Measurements from ENCODE around the gene HLA-DRB1. TPM values are rescaled to one million over a fixed set of nuclear protein-coding genes. Genes with fewer than 3 reads are reported as not detected.

HLA-DRB1 gene
- total RNA-seq, 1 experiment from 2014 or later, result 1.4 TPM

- Mint-ChIP-seq H3K4me1 (no peaks in the 10 kb centered on the region), H3K27me3 (ENCODE audit: low read depth) (peaks cover 20% of the 10 kb centered on the region), H3K36me3 (no peaks in the 10 kb centered on the region), H3K27ac (no peak overlapping the region), H3K4me3 (no peak overlapping the region), H3K9me3 (no peaks in the 10 kb centered on the region)
- POLR2A ChIA-PET, result interaction anchor here (0.5 kb wide), 1 partner anchor 696 kb away, joined by 3 read pairs; no protein-coding TSS in a partner anchor
- ATAC-seq (no peak), DNase-seq (ENCODE audit: low spot score) (no peak)
- CTCF ChIA-PET, result no interaction called here
- TF ChIP-seq TCF7 (CRISPR knock-in tag; IDR thresholded peaks at IDR 0.05; ENCODE audit: low read depth) (no peak), FOXP1 (CRISPR knock-in tag; IDR thresholded peaks at IDR 0.05; ENCODE audit: borderline replicate concordance) (no peak), ZBTB21 (CRISPR knock-in tag; IDR thresholded peaks at IDR 0.05; ENCODE audit: borderline replicate concordance) (no peak), MAX (CRISPR knock-in tag; IDR thresholded peaks at IDR 0.05) (no peak), ETV6 (CRISPR knock-in tag; IDR thresholded peaks at IDR 0.05) (no peak), ARID4B (CRISPR knock-in tag; IDR thresholded peaks at IDR 0.05; ENCODE audit: borderline replicate concordance) (no peak), HMGXB4 (CRISPR knock-in tag; IDR thresholded peaks at IDR 0.05) (no peak), ZSCAN18 (CRISPR knock-in tag; IDR thresholded peaks at IDR 0.05) (no peak), ZNF512 (CRISPR knock-in tag; IDR thresholded peaks at IDR 0.05; ENCODE audit: borderline replicate concordance) (no peak), IRF2 (CRISPR knock-in tag; IDR thresholded peaks at IDR 0.05; ENCODE audit: borderline replicate concordance, low read depth) (no peak), ZNF219 (CRISPR knock-in tag; IDR thresholded peaks at IDR 0.05; ENCODE audit: borderline replicate concordance) (no peak), RORB (CRISPR knock-in tag; IDR thresholded peaks at IDR 0.05) (no peak), NR1H2 (CRISPR knock-in tag; IDR thresholded peaks at IDR 0.05) (no peak), ERG (CRISPR knock-in tag; IDR thresholded peaks at IDR 0.05) (no peak), ATF2 (CRISPR knock-in tag; IDR thresholded peaks at IDR 0.05; ENCODE audit: borderline replicate concordance, low read depth) (no peak), MYBL2 (CRISPR knock-in tag; IDR thresholded peaks at IDR 0.05) (no peak)
Observed at GRCh38 chr6:32637883-32638282, 48.2 kb upstream of the HLA-DRB1 start.
